DMS53 treated with DMSO at 0.1 percent for 48 hours (cell line): ENCODE data around the gene HAGHL.
"Not testable (repeated sequence)": the region's sequence is repeated elsewhere in the genome, so short reads cannot be mapped to it uniquely, and the experiment has no call there.

Experiments
- DNase-seq: peaks from one replicate; lab custom pipeline; 2025; ENCODE audit not compliant: unreplicated experiment; lab: John Stamatoyannopoulos, UW

The HAGHL gene

GRCh38 chr16:766820-767640, 40.1 kb downstream of the HAGHL start:
- DNase-seq, result no peak

GRCh38 chr16:767743-768235, 40.9 kb downstream of the HAGHL start:
- DNase-seq, result no peak

- DNase-seq, result no peak
Measured at GRCh38 chr16:768428-768827, 41.5 kb downstream of the HAGHL start.

GRCh38 chr16:769184-769784, 42.4 kb downstream of the HAGHL start:
- no peak for DNase-seq

- no peak for DNase-seq
Measured at GRCh38 chr16:769934-770333, 43.0 kb downstream of the HAGHL start.

- no peak for DNase-seq
Measured at GRCh38 chr16:770411-770810, 43.5 kb downstream of the HAGHL start.

- no peak for DNase-seq
Measured at GRCh38 chr16:772959-773358, 46.1 kb downstream of the HAGHL start.

- peak; percentile 15 for DNase-seq
Measured at GRCh38 chr16:774086-775001, 47.4 kb downstream of the HAGHL start.

GRCh38 chr16:775236-775796, 48.4 kb downstream of the HAGHL start:
- DNase-seq, result no peak

- not testable (repeated sequence) for DNase-seq
Measured at GRCh38 chr16:776298-776697, 49.4 kb downstream of the HAGHL start.

- DNase-seq, result no peak
Measured at GRCh38 chr16:776824-777223, 49.9 kb downstream of the HAGHL start.

- peak; percentile 14 for DNase-seq
Measured at GRCh38 chr16:777826-778225, 50.9 kb downstream of the HAGHL start.

GRCh38 chr16:778447-778846, 51.5 kb downstream of the HAGHL start:
- DNase-seq, result no peak

GRCh38 chr16:778909-779527, 52.1 kb downstream of the HAGHL start:
- DNase-seq, result no peak
